ENCODE measurements around the gene NRG3.

DNA sequence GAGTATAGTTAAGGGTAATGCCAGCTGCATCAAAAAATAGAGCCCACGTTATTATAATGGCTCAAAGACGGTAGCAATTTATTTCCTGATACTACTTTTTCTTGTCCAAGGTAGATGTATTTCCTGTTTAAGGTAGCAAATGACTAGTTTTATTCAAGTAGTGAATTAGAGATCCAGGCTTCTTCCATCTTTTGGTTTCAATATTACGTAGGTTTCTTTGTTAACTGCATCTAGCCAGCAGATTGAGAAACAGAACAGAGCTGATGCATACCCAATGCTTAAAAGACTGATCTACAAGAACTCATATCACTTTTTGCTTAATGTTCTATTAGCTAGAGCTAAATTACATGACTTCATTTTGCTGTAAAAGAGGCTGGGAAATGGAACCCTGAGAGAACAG is 992.1 kb downstream of the NRG3 start:
- TF ChIP-seq EP300 (IDR thresholded peaks at IDR 0.05) (no peak), POLR2A (IDR thresholded peaks at IDR 0.05) (no peak), CTCF (IDR thresholded peaks at IDR 0.05) (no peak)

Measured in tibial nerve (tissue), 4 donors.